Neural progenitor cell (in vitro differentiated cells): ENCODE measurements around the gene TMEM208. TPM values are rescaled to one million over a fixed set of nuclear protein-coding genes. Genes with fewer than 3 reads are reported as not detected.
A peak's percentile ranks its signal among the peaks of the same experiment; 100 is the strongest.

ENCODE experiments used
- DNase-seq: peaks from one replicate; pipeline ENCODE4 v3.0.0-alpha.2; 2016; ENCODE audit warnings: low spot score
- H2AFZ ChIP-seq: fragments of 200-600 bp; sonication (generic); replicated peaks from 2 replicates; pipeline ENCODE4 v1.6.1; 2016; ENCODE audit warnings: antibody characterized with exemption
- H3F3A ChIP-seq: fragments of 200-600 bp; sonication (generic); 2 replicates; pipeline ENCODE4 v1.6.1; 2016; ENCODE audit warnings: antibody characterized with exemption, low read depth
- H3K27ac ChIP-seq: fragments of 200-600 bp; sonication (generic); 2 replicates; pipeline ENCODE4 v1.5.1; 2016; ENCODE audit warnings: mild to moderate bottlenecking
- H3K27me3 ChIP-seq: fragments of 200-600 bp; sonication (generic); 2 replicates; pipeline ENCODE4 v1.6.1; 2016; ENCODE audit warnings: mild to moderate bottlenecking, moderate library complexity
- H3K36me3 ChIP-seq: fragments of 200-600 bp; sonication (generic); 2 replicates; pipeline ENCODE4 v1.5.1; 2016
- H3K4me1 ChIP-seq: fragments of 200-600 bp; sonication (generic); 2 replicates; pipeline ENCODE4 v1.6.1; 2016; ENCODE audit warnings: mixed run types
- H3K4me2 ChIP-seq: fragments of 200-600 bp; sonication (generic); 2 replicates; pipeline ENCODE4 v1.6.1; 2016
- H3K4me3 ChIP-seq: fragments of 200-600 bp; sonication (generic); 2 replicates; pipeline ENCODE4 v1.5.1; 2016
- H3K79me2 ChIP-seq: fragments of 200-600 bp; sonication (generic); 2 replicates; pipeline ENCODE4 v1.6.1; 2016; ENCODE audit warnings: low read depth
- H3K9ac ChIP-seq: fragments of 200-600 bp; sonication (generic); 2 replicates; pipeline ENCODE4 v1.6.1; 2016
- H3K9me3 ChIP-seq: fragments of 200-600 bp; sonication (generic); 2 replicates; pipeline ENCODE4 v1.5.1; 2016; ENCODE audit warnings: low read depth
- H4K20me1 ChIP-seq: fragments of 200-600 bp; sonication (generic); 2 replicates; pipeline ENCODE4 v1.6.1; 2016; ENCODE audit warnings: low read depth
- H3K27ac Mint-ChIP-seq: 3 replicates; pipeline ENCODE4 v1.8.0; 2021; ENCODE audit warnings: mixed read lengths
- H3K27me3 Mint-ChIP-seq: 2 replicates; pipeline ENCODE4 v1.8.0; 2022; ENCODE audit warnings: low read depth, mild to moderate bottlenecking, inconsistent platforms, moderate library complexity, mixed read lengths; ENCODE audit not compliant: insufficient read depth
- H3K36me3 Mint-ChIP-seq: 3 replicates; pipeline ENCODE4 v1.8.0; 2021; ENCODE audit warnings: mixed read lengths
- H3K4me1 Mint-ChIP-seq: 3 replicates; pipeline ENCODE4 v1.8.0; 2021; ENCODE audit warnings: mixed read lengths
- H3K4me3 Mint-ChIP-seq: 3 replicates; pipeline ENCODE4 v1.8.0; 2021; ENCODE audit warnings: mild to moderate bottlenecking, moderate library complexity, mixed read lengths
- H3K9me3 Mint-ChIP-seq: 3 replicates; pipeline ENCODE4 v1.8.0; 2020; ENCODE audit warnings: mixed read lengths
- EZH2 ChIP-seq: fragments of 200-600 bp; sonication (generic); IDR thresholded peaks from 2 replicates; pipeline ENCODE4 v1.6.1; 2017; ENCODE audit warnings: antibody characterized with exemption, mild to moderate bottlenecking, moderate library complexity
- EZH2phosphoT487 ChIP-seq: fragments of 200-600 bp; sonication (generic); IDR thresholded peaks from 2 replicates; pipeline ENCODE4 v1.6.1; 2017; ENCODE audit warnings: antibody characterized with exemption
- total RNA-seq: library from RNA; depleted of rRNA; stranded (reverse); fragments of >200 nt; gene quantifications from 2 replicates; pipeline ENCODE4 v1.2.3, GENCODE V29; 2015; ENCODE audit warnings: low replicate concordance
- TF ChIP-seq, protein P1 (sequence below): fragments of 200-600 bp; sonication (generic); IDR thresholded peaks from 2 replicates; pipeline ENCODE4 v1.5.1; 2017; ENCODE audit warnings: antibody characterized with exemption, mild to moderate bottlenecking

The TMEM208 gene
- total RNA-seq, 1 donor from 2014 or later = 39.4 TPM

DNA sequence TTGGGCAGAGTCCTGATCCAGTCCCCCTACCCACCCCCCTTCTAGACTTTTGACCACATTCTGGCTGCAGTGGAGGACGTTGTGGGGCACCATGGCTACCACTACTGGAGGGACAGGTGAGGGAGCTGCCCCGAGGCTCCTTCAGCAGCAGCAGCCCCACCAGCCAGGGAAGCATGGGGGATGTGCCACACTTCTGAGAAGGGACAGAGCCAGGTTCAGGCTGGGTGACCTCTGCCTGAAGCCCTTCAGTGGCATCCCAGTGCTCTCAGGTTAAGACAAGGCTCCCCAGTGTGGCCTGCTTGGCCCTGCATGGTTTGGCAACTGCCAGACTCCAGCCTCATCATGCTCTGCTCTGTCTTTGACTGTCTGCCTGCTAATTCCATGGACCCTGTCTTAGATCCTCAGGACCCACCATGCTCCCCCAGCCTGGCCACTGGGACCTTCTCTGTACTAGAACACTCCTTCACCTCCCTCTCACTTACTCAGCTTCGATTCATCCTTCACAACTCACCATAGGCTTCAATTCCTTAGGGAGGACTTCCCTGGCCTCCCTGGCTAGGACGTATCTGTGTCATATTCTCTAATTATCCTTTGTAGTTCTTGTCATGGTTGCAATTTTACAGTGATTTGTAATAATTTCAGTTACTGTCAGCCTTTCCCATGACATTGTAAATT lies 30.7 kb downstream of the TMEM208 start:
- H4K20me1 ChIP-seq = no peaks in the 10 kb centered on the region
- no peak overlapping the region for H3K27ac ChIP-seq
- H3K4me1 ChIP-seq = no peaks in the 10 kb centered on the region
- Mint-ChIP-seq H3K4me3 (no peak overlapping the region), H3K4me1 (peaks cover 5% of the 10 kb centered on the region), H3K36me3 (no peaks in the 10 kb centered on the region), H3K27me3 (peaks cover 2% of the 10 kb centered on the region), H3K9me3 (no peaks in the 10 kb centered on the region), H3K27ac (no peak overlapping the region)
- H3K4me2 ChIP-seq = no peak overlapping the region
- H3K27me3 ChIP-seq = no peaks in the 10 kb centered on the region
- H3K9ac ChIP-seq = peak overlapping the region; percentile 49
- H3K36me3 ChIP-seq = no peaks in the 10 kb centered on the region
- no peaks in the 10 kb centered on the region for H3K79me2 ChIP-seq
- DNase-seq = no peak
- no peak overlapping the region for H3K4me3 ChIP-seq
- H3K9me3 ChIP-seq = no peaks in the 10 kb centered on the region
- H2AFZ ChIP-seq = no peak overlapping the region
- TF ChIP-seq, protein P1, sequence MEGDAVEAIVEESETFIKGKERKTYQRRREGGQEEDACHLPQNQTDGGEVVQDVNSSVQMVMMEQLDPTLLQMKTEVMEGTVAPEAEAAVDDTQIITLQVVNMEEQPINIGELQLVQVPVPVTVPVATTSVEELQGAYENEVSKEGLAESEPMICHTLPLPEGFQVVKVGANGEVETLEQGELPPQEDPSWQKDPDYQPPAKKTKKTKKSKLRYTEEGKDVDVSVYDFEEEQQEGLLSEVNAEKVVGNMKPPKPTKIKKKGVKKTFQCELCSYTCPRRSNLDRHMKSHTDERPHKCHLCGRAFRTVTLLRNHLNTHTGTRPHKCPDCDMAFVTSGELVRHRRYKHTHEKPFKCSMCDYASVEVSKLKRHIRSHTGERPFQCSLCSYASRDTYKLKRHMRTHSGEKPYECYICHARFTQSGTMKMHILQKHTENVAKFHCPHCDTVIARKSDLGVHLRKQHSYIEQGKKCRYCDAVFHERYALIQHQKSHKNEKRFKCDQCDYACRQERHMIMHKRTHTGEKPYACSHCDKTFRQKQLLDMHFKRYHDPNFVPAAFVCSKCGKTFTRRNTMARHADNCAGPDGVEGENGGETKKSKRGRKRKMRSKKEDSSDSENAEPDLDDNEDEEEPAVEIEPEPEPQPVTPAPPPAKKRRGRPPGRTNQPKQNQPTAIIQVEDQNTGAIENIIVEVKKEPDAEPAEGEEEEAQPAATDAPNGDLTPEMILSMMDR = no peak
- TF ChIP-seq EZH2 = no peak
- TF ChIP-seq EZH2phosphoT487 = no peak
- H3F3A ChIP-seq = no peaks in the 10 kb centered on the region

DNA sequence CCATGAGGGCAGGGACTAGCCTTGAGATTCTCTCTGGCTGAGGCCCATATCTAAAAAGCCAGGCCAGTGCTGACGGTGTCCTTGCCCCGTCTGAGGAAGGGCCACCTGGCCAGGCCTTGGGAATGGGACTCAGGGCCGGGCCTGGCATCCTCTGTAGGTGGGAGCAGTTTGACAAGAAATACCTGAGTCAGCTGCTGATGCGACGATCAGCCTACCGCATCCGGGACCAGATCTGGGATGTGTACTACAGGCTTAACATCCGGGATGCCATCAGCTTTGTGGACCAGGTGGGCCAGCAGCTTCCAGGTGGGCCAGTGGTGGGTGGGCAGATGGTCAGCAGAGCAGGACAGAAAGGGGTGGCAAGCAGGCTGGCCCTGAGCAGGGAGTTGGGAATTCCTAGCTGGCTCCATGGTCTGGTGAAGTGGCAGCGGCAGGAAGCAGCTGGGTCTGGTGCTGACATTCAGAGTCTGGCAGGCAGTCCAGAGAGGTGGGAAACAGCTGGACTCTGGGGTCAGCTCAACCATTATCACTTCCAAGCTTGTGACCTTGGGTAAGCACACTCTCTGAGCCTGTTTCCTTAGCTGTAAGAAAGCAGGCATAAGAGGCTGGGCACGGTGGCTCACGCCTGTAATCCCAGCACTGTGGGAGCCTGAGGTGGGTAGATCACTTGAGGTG lies 31.4 kb downstream of the TMEM208 start:
- no peak for DNase-seq
- no peaks in the 10 kb centered on the region for H3K9me3 Mint-ChIP-seq
- no peaks in the 10 kb centered on the region for H3K36me3 ChIP-seq
- no peak overlapping the region for H3K27ac Mint-ChIP-seq
- no peaks in the 10 kb centered on the region for H3K79me2 ChIP-seq
- no peak overlapping the region for H2AFZ ChIP-seq
- H3K9me3 ChIP-seq = no peaks in the 10 kb centered on the region
- no peak overlapping the region for H3K4me3 Mint-ChIP-seq
- H3K36me3 Mint-ChIP-seq = no peaks in the 10 kb centered on the region
- no peaks in the 10 kb centered on the region for H3K4me1 ChIP-seq
- no peak overlapping the region for H3K27ac ChIP-seq
- H3K4me1 Mint-ChIP-seq = peaks cover 5% of the 10 kb centered on the region
- TF ChIP-seq EZH2phosphoT487 (no peak), EZH2 (no peak)
- TF ChIP-seq, protein P1 = no peak
- H3K4me2 ChIP-seq = no peak overlapping the region
- H3K27me3 ChIP-seq = no peaks in the 10 kb centered on the region
- no peak overlapping the region for H3K4me3 ChIP-seq
- H4K20me1 ChIP-seq = no peaks in the 10 kb centered on the region
- H3K27me3 Mint-ChIP-seq = peaks cover 4% of the 10 kb centered on the region
- peak overlapping the region; percentile 49 for H3K9ac ChIP-seq
- no peaks in the 10 kb centered on the region for H3F3A ChIP-seq

DNA sequence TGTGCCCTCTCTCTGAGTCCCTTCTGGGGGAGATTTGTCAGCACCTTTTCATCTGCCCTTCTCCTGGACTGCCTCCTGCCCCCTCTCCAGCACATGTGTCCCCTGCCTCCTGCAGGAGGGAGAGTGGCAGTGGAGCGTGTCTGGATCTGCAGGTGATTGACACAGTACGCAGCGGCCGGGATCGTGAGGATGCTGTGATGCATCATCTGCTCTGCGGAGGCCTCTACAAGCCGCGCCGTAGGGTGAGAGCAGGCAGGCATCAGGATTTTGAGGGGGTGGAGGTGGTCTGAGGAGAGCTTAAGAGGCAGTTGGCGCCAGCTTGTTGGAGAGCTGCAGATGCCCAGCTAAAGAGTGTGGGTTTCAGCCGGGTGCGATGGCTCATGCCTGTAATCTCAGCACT lies 32.8 kb downstream of the TMEM208 start:
- Histone ChIP-seq H3K36me3 (no peaks in the 10 kb centered on the region), H3F3A (no peaks in the 10 kb centered on the region), H3K4me2 (no peak overlapping the region), H2AFZ (no peak overlapping the region), H3K27ac (no peak overlapping the region), H3K4me3 (no peak overlapping the region), H3K79me2 (no peaks in the 10 kb centered on the region), H4K20me1 (no peaks in the 10 kb centered on the region), H3K9me3 (no peaks in the 10 kb centered on the region), H3K9ac (no peak overlapping the region), H3K27me3 (no peaks in the 10 kb centered on the region), H3K4me1 (no peaks in the 10 kb centered on the region)
- TF ChIP-seq, protein P1 = no peak
- TF ChIP-seq EZH2 (no peak), EZH2phosphoT487 (no peak)
- no peaks in the 10 kb centered on the region for H3K36me3 Mint-ChIP-seq
- no peak for DNase-seq
- H3K27ac Mint-ChIP-seq = no peak overlapping the region
- H3K4me1 Mint-ChIP-seq = peaks cover 5% of the 10 kb centered on the region
- H3K4me3 Mint-ChIP-seq = no peak overlapping the region
- no peaks in the 10 kb centered on the region for H3K9me3 Mint-ChIP-seq
- peaks cover 5% of the 10 kb centered on the region for H3K27me3 Mint-ChIP-seq
